Choroid plexus epithelial cell (primary cell): ENCODE results near the gene KHDRBS2.

Experiments
- DNase-seq: peaks from one replicate; pipeline ENCODE4 v3.0.0-alpha.2; 2010; ENCODE audit warnings: low read depth
- H3K4me3 ChIP-seq: 2 replicates; pipeline ENCODE4 v1.5.1; 2011; ENCODE audit warnings: low read depth, mild to moderate bottlenecking, control low read depth, low read length, moderate library complexity
- TF ChIP-seq, protein P1 (sequence below): conservative IDR thresholded peaks from 2 replicates; pipeline ENCODE4 v1.5.1; 2011; ENCODE audit warnings: low read depth, mild to moderate bottlenecking, control low read depth, inconsistent platforms, low read length, moderate library complexity

Gene KHDRBS2

GRCh38 chr6:61980622-61981021 is 305.4 kb downstream of the KHDRBS2 start:
- H3K4me3 ChIP-seq: no peak overlapping the region
- TF ChIP-seq, protein P1, sequence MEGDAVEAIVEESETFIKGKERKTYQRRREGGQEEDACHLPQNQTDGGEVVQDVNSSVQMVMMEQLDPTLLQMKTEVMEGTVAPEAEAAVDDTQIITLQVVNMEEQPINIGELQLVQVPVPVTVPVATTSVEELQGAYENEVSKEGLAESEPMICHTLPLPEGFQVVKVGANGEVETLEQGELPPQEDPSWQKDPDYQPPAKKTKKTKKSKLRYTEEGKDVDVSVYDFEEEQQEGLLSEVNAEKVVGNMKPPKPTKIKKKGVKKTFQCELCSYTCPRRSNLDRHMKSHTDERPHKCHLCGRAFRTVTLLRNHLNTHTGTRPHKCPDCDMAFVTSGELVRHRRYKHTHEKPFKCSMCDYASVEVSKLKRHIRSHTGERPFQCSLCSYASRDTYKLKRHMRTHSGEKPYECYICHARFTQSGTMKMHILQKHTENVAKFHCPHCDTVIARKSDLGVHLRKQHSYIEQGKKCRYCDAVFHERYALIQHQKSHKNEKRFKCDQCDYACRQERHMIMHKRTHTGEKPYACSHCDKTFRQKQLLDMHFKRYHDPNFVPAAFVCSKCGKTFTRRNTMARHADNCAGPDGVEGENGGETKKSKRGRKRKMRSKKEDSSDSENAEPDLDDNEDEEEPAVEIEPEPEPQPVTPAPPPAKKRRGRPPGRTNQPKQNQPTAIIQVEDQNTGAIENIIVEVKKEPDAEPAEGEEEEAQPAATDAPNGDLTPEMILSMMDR: no peak
- no peak for DNase-seq

GRCh38 chr6:61977947-61978346 is 308.1 kb downstream of the KHDRBS2 start:
- H3K4me3 ChIP-seq: no peak overlapping the region
- TF ChIP-seq, protein P1: no peak
- DNase-seq: no peak

GRCh38 chr6:61977099-61977498 is 308.9 kb downstream of the KHDRBS2 start:
- H3K4me3 ChIP-seq: no peak overlapping the region
- no peak for DNase-seq
- TF ChIP-seq, protein P1: no peak

- no peak overlapping the region for H3K4me3 ChIP-seq
- TF ChIP-seq, protein P1: no peak
- DNase-seq: no peak
Measured at GRCh38 chr6:61959196-61959595, 326.8 kb downstream of the KHDRBS2 start.

GRCh38 chr6:61953851-61954250 is 332.2 kb downstream of the KHDRBS2 start:
- no peak overlapping the region for H3K4me3 ChIP-seq
- TF ChIP-seq, protein P1: no peak
- no peak for DNase-seq

DNA sequence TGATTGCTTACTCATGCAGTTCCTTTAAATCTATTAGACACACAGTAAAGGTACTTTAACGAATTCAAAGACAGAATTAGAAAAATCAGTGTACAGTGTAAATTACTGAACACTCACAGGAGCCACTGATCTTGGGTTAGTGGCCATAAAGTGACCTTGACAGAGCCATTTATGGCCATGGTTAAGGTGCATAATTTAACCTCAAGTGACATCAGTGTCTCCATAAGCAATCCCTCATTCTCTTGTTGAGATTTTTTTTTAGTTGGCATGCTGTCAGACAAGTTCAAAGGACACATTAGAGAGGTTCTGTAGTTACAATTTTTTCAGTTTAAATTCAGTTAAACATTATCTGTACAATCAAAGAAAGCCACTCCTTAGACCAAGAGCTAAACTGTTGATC is 334.4 kb downstream of the KHDRBS2 start:
- TF ChIP-seq, protein P1: no peak
- H3K4me3 ChIP-seq: no peak overlapping the region
- DNase-seq: no peak

GRCh38 chr6:61950811-61951210 is 335.2 kb downstream of the KHDRBS2 start:
- DNase-seq: no peak
- TF ChIP-seq, protein P1: no peak
- H3K4me3 ChIP-seq: no peak overlapping the region
